A549 (cell line): Measurements from ENCODE around the gene GPT2. TPM values are rescaled to one million over a fixed set of nuclear protein-coding genes. Genes with fewer than 3 reads are reported as not detected.

Experiments used
- ATAC-seq, 2 experiments: fragments of 200-7000 bp in 1 of 2; fragments of >200 bp in 1 of 2; cut with Nextera tagmentation in 1 of 2; cut with Tn5 transposase in 1 of 2; 3 replicates each; pipeline versions ENCODE4 v1.8.0 to v1.9.1; 2018 to 2020; ENCODE audit warnings: mild to moderate bottlenecking in 1 of 2, moderate library complexity in 1 of 2
- CTCF ChIA-PET: fragments of 300-600 bp; sonication (Branson Sonifier 250); formaldehyde crosslinking; extraction: SDS; loops from one replicate; lab custom pipeline; 2021; ENCODE audit warnings: antibody characterized with exemption, inconsistent platforms; lab: Yijun Ruan, JAX
- POLR2A ChIA-PET: fragments of 350-600 bp; formaldehyde crosslinking; extraction: SDS; loops from one replicate; lab custom pipeline; 2021; ENCODE audit warnings: antibody characterized with exemption, inconsistent platforms; lab: Yijun Ruan, JAX
- DNase-seq, 2 experiments: peaks; one replicate each; pipeline versions ENCODE4 v3.0.0 to v3.0.0-alpha.2; 2011 to 2016; ENCODE audit warnings: low read depth in 1 of 2, low spot score in 1 of 2
- FAIRE-seq: peaks from 2 replicates; lab custom pipeline; 2011; peaks lifted over from hg19 to GRCh38; lab: Jason Lieb, UNC
- H3K27ac ChIP-seq, 2 experiments: fragments of >200 bp; sonication (Bioruptor Twin); formaldehyde crosslinking; 3 replicates each; pipeline ENCODE4 v1.5.1; 2016 to 2017
- H3K4me1 ChIP-seq: fragments of >200 bp; sonication (Bioruptor Twin); formaldehyde crosslinking; 3 replicates; pipeline ENCODE4 v1.6.1; 2016
- H3K4me2 ChIP-seq: fragments of >200 bp; sonication (Bioruptor Twin); formaldehyde crosslinking; 3 replicates; pipeline ENCODE4 v1.6.1; 2016
- H3K4me3 ChIP-seq: fragments of >200 bp; sonication (Bioruptor Twin); formaldehyde crosslinking; 3 replicates; pipeline ENCODE4 v1.5.1; 2016
- H3K9me3 ChIP-seq: fragments of >200 bp; sonication (Bioruptor Twin); formaldehyde crosslinking; 3 replicates; pipeline ENCODE4 v1.6.1; 2016
- BHLHE40 ChIP-seq: IDR thresholded peaks from 2 replicates; pipeline ENCODE4 v1.6.1; 2012; ENCODE audit warnings: low read depth, low read length, inconsistent platforms
- CBX2 ChIP-seq: fragments of 200-600 bp; sonication (generic); IDR thresholded peaks from 2 replicates; pipeline ENCODE4 v1.6.1; 2016; ENCODE audit warnings: low read depth, mild to moderate bottlenecking, borderline replicate concordance
- CHD2 ChIP-seq: fragments of 150-350 bp; IDR thresholded peaks from 2 replicates; pipeline ENCODE4 v1.6.1; 2014; ENCODE audit warnings: low read length; ENCODE audit not compliant: partially characterized antibody
- CTCF ChIP-seq: fragments of >200 bp; sonication (Bioruptor Twin); formaldehyde crosslinking; IDR thresholded peaks from 3 replicates; pipeline ENCODE4 v1.5.1; 2016
- EHF ChIP-seq: fragments of 250-450 bp; sonication (Bioruptor Pico); IDR thresholded peaks from 2 replicates; pipeline ENCODE4 v1.5.0; 2020; ENCODE audit warnings: mild to moderate bottlenecking
- EHMT2 ChIP-seq: fragments of 200-600 bp; sonication (generic); IDR thresholded peaks from 2 replicates; pipeline ENCODE4 v1.6.1; 2016; ENCODE audit warnings: antibody characterized with exemption, low read depth, mild to moderate bottlenecking, moderate library complexity
- ELK1 ChIP-seq: fragments of 150-350 bp; IDR thresholded peaks from 2 replicates; pipeline ENCODE4 v1.6.1; 2014; ENCODE audit warnings: low read depth, mild to moderate bottlenecking, low read length
- FOSL2 ChIP-seq, 2 experiments: fragments of 450-650 bp in 1 of 2; fragments of >200 bp in 1 of 2; sonication (Bioruptor Twin) in 1 of 2; formaldehyde crosslinking; IDR thresholded peaks; 2 replicates each; pipeline versions ENCODE4 v1.5.0 to v1.6.1; 2016 to 2020; ENCODE audit warnings: mild to moderate bottlenecking in 1 of 2, moderate library complexity in 1 of 2
- FOXS1 ChIP-seq: fragments of 250-450 bp; sonication (Bioruptor Pico); IDR thresholded peaks from 2 replicates; pipeline ENCODE4 v1.5.0; 2020; ENCODE audit warnings: mild to moderate bottlenecking, moderate library complexity
- GATA3 ChIP-seq: IDR thresholded peaks from 2 replicates; pipeline ENCODE4 v1.6.1; 2012; ENCODE audit warnings: borderline replicate concordance
- HDAC2 ChIP-seq: fragments of 200-600 bp; sonication (generic); IDR thresholded peaks from 2 replicates; pipeline ENCODE4 v1.6.1; 2016
- HOXB13 ChIP-seq: fragments of 250-450 bp; sonication (Bioruptor Pico); IDR thresholded peaks from 2 replicates; pipeline ENCODE4 v1.5.0; 2020; ENCODE audit warnings: low read depth, mild to moderate bottlenecking, moderate library complexity
- HOXB5 ChIP-seq: fragments of 250-450 bp; sonication (Bioruptor Pico); IDR thresholded peaks from 2 replicates; pipeline ENCODE4 v1.5.0; 2020; ENCODE audit warnings: mild to moderate bottlenecking, moderate library complexity
- JUN ChIP-seq, 2 experiments: fragments of >200 bp; sonication (Bioruptor Twin); formaldehyde crosslinking; IDR thresholded peaks; 2 replicates in 1 of 2; 3 replicates in 1 of 2; pipeline ENCODE4 v1.6.1; 2016 to 2017
- MAFK ChIP-seq: fragments of 450-650 bp; IDR thresholded peaks from 2 replicates; pipeline ENCODE4 v1.6.1; 2014; ENCODE audit not compliant: partially characterized antibody
- MAZ ChIP-seq: fragments of 150-350 bp; IDR thresholded peaks from 2 replicates; pipeline ENCODE4 v1.6.1; 2014; ENCODE audit warnings: antibody characterized with exemption, low read depth, low read length, borderline replicate concordance
- NFE2L2 ChIP-seq: fragments of 150-350 bp; conservative IDR thresholded peaks from 2 replicates; pipeline ENCODE4 v1.6.1; 2014; ENCODE audit warnings: low read length
- PBX3 ChIP-seq: IDR thresholded peaks from 2 replicates; pipeline ENCODE4 v1.6.1; 2012
- PHF8 ChIP-seq: fragments of 200-600 bp; sonication (generic); IDR thresholded peaks from 2 replicates; pipeline ENCODE4 v1.6.1; 2016; ENCODE audit warnings: low read depth, mild to moderate bottlenecking, antibody characterized with exemption, moderate library complexity, borderline replicate concordance
- POLR2A ChIP-seq: IDR thresholded peaks from 2 replicates; pipeline ENCODE4 v1.6.1; 2012; ENCODE audit warnings: mild to moderate bottlenecking, low read length
- POLR2AphosphoS2 ChIP-seq: conservative IDR thresholded peaks from 2 replicates; pipeline ENCODE4 v1.6.1; 2012; ENCODE audit warnings: low read length, improper control_type of control experiment, inconsistent platforms
- RCOR1 ChIP-seq: fragments of 150-350 bp; IDR thresholded peaks from 2 replicates; pipeline ENCODE4 v1.6.1; 2014; ENCODE audit warnings: antibody characterized with exemption, low read length, low read depth
- RFX5 ChIP-seq: fragments of 450-650 bp; IDR thresholded peaks from 2 replicates; pipeline ENCODE4 v1.7.1; 2014; ENCODE audit warnings: antibody characterized with exemption, mild to moderate bottlenecking, moderate library complexity
- SMC3 ChIP-seq: fragments of >200 bp; sonication (Bioruptor Twin); formaldehyde crosslinking; IDR thresholded peaks from 3 replicates; pipeline ENCODE4 v1.6.1; 2018; ENCODE audit warnings: inconsistent platforms
- SREBF2 ChIP-seq: fragments of 450-650 bp; IDR thresholded peaks from 2 replicates; pipeline ENCODE4 v1.6.1; 2014; ENCODE audit warnings: mild to moderate bottlenecking, moderate library complexity
- TFCP2L1 ChIP-seq: fragments of 250-450 bp; sonication (Bioruptor Pico); IDR thresholded peaks from 2 replicates; pipeline ENCODE4 v1.5.0; 2021; ENCODE audit warnings: mild to moderate bottlenecking
- TP53 ChIP-seq: fragments of 250-450 bp; sonication (Bioruptor Pico); IDR thresholded peaks from 2 replicates; pipeline ENCODE4 v1.5.0; 2021; ENCODE audit warnings: mild to moderate bottlenecking, moderate library complexity
- USF2 ChIP-seq: fragments of 450-650 bp; IDR thresholded peaks from 2 replicates; pipeline ENCODE4 v1.6.1; 2014; ENCODE audit warnings: antibody characterized with exemption
- ZSCAN20 ChIP-seq: fragments of 250-450 bp; sonication (Bioruptor Pico); IDR thresholded peaks from 2 replicates; pipeline ENCODE4 v1.8.0; 2022; ENCODE audit warnings: mild to moderate bottlenecking, moderate library complexity
- WGBS: methylation state at CpG from one replicate; pipeline ENCODE4 v1.1.6; 2017; ENCODE audit errors: missing lambda C conversion rate; 5-methylcytosine and 5-hydroxymethylcytosine counted together
- polyA plus RNA-seq, 4 experiments: library from polyadenylated mRNA; depleted of rRNA in 3 of 4; stranded (reverse); fragments of >200 nt; fragmentation: RNase III in 1 of 4; extraction: RNeasy Plus Mini Kit Qiagen cat#74134 plus additional on column Dnase treatment in 1 of 4; gene quantifications; 2 replicates in 3 of 4; 3 replicates in 1 of 4; pipeline ENCODE4 v1.2.3, GENCODE V29; 2011 to 2017

The GPT2 gene
- polyA plus RNA-seq, 2 of the 4 experiments (the other 2 are of a cell fraction): 8.9 to 15.3 TPM

- WGBS: 78% methylated on average over 9 of the region's 9 CpGs
- no peak overlapping the region for H3K4me3 ChIP-seq
- H3K9me3 ChIP-seq: no peaks in the 10 kb centered on the region
- FAIRE-seq (no peak), DNase-seq (no peak), ATAC-seq (no peak)
- TF ChIP-seq POLR2A: no peak
- H3K4me2 ChIP-seq: no peak overlapping the region; the same call in 2 of the 3 replicates
- peak overlapping the region; percentile 88 to 89; a peak in 5 of 6 replicates for H3K27ac ChIP-seq
- H3K4me1 ChIP-seq: peaks cover 23% of the 10 kb centered on the region; the same call in 2 of the 3 replicates
- ChIA-PET POLR2A (interaction anchor here (1.1 kb wide), 1 partner anchor 14 kb away, joined by 3 read pairs; no protein-coding TSS in a partner anchor), CTCF (interaction anchor here (0.6 to 7.4 kb wide), 7 partner anchors 9 to 241 kb away, joined by 3 to 47 read pairs (median 5); no protein-coding TSS in a partner anchor)
Observed at GRCh38 chr16:46882304-46882939, 1.7 kb upstream of the GPT2 start.

GRCh38 chr16:46882940-46883307 lies 1.2 kb upstream of the GPT2 start:
- ATAC-seq (no peak), DNase-seq (no peak), FAIRE-seq (no peak)
- CTCF ChIA-PET: interaction anchor here (1.3 to 7.4 kb wide), 6 partner anchors 8 to 47 kb away, joined by 3 to 47 read pairs (median 5); no protein-coding TSS in a partner anchor
- H3K4me3 ChIP-seq: peak overlapping the region; percentile 62; the same call in 1 of the 3 replicates
- no peaks in the 10 kb centered on the region for H3K9me3 ChIP-seq
- peak overlapping the region; percentile 83 for H3K4me2 ChIP-seq
- TF ChIP-seq SREBF2 (no peak), USF2 (no peak), HOXB13 (CRISPR knock-in tag) (no peak), GATA3 (no peak), HOXB5 (CRISPR knock-in tag) (no peak), POLR2AphosphoS2 (no peak), CBX2 (no peak), NFE2L2 (no peak), SMC3 (no peak), FOXS1 (no peak), PHF8 (no peak), POLR2A (no peak), HDAC2 (no peak), RFX5 (no peak), ZSCAN20 (CRISPR knock-in tag) (no peak), EHMT2 (no peak), CTCF (no peak), TFCP2L1 (CRISPR knock-in tag) (no peak), MAZ (no peak), MAFK (no peak)
- POLR2A ChIA-PET: interaction anchor here (0.6 kb wide), 1 partner anchor 53 kb away, joined by 3 read pairs; no protein-coding TSS in a partner anchor
- 91% methylated on average over 6 of the region's 6 CpGs for WGBS
- peaks cover 18% of the 10 kb centered on the region; the same call in 2 of the 3 replicates for H3K4me1 ChIP-seq
- H3K27ac ChIP-seq: peak overlapping the region; percentile 88 to 89; a peak in 5 of 6 replicates

GRCh38 chr16:46883353-46883689 lies 841 bp upstream of the GPT2 start:
- WGBS: 36% methylated on average over 10 of the region's 10 CpGs
- Histone ChIP-seq H3K4me3 (peak overlapping the region; percentile 62), H3K4me1 (peaks cover 18% of the 10 kb centered on the region; the same call in 2 of the 3 replicates), H3K27ac (peak overlapping the region; percentile 88 to 89), H3K4me2 (peak overlapping the region; percentile 83), H3K9me3 (no peaks in the 10 kb centered on the region)
- ChIA-PET POLR2A (interaction anchor here (0.6 to 1.3 kb wide), 7 partner anchors 13 to 93 kb away, joined by 3 to 8 read pairs (median 4); partner anchors contain the start of gene C16orf87), CTCF (interaction anchor here (1.3 to 7.4 kb wide), 9 partner anchors 8 to 65 kb away, joined by 3 to 47 read pairs (median 5); no protein-coding TSS in a partner anchor)
- ATAC-seq: peak in 1 of 2 experiments; percentile 1; a peak in 4 of 6 replicates
- DNase-seq: no peak
- FAIRE-seq: no peak
- TF ChIP-seq CHD2: no peak
- TF ChIP-seq ELK1: no peak
- no peak for TF ChIP-seq BHLHE40
- TF ChIP-seq ZSCAN20 (CRISPR knock-in tag): no peak
- no peak for TF ChIP-seq JUN (IDR thresholded peaks at IDR 0.05)
- no peak for TF ChIP-seq TP53 (CRISPR knock-in tag)
- TF ChIP-seq USF2: no peak
- no peak for TF ChIP-seq EHF (CRISPR knock-in tag)
- no peak for TF ChIP-seq FOSL2 (IDR thresholded peaks at IDR 0.05)
- TF ChIP-seq FOSL2 (CRISPR knock-in tag; IDR thresholded peaks at IDR 0.05): no peak
- no peak for TF ChIP-seq PBX3
- TF ChIP-seq RCOR1: no peak
